ENCODE data around the gene NLK. TPM values are rescaled to one million over a fixed set of nuclear protein-coding genes. Genes with fewer than 3 reads are reported as not detected.

NLK gene
- total RNA-seq, 1 experiment from 2014 or later = 14.6 TPM

DNA sequence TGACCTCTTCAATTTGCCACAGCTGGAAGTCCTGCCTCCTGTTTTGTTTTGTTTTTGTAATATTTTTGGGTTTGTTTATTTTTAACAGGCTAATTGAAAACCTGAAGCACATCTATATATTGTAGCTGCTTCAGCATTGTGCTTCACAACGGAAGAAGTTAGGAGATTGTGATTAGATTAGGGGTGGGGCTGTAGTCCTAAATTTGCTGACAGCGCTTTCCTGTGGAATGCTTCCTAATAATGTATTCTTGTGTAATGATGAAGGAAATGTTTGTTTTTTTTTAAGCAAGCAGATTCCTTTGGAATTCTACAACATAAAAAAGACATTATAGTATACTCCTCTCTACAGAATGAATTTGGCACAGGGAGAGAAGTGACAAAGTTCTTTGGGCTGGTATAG is 70.1 kb downstream of the NLK start:
- peak overlapping the region; percentile 78 for H3K27ac Mint-ChIP-seq (ENCODE audit: low read depth, unreplicated experiment)
- no TSS peak for BruUV-seq (replicated peaks)
- peak overlapping the region; percentile 67 for H3K4me3 Mint-ChIP-seq (ENCODE audit: unreplicated experiment)
- peaks cover 10% of the 10 kb centered on the region for H3K9me3 Mint-ChIP-seq (ENCODE audit: unreplicated experiment)
- intact Hi-C loops (cut with micrococcal nuclease) = no loop called here
- H3K4me1 Mint-ChIP-seq (ENCODE audit: insufficient read depth, unreplicated experiment) = peaks cover 25% of the 10 kb centered on the region
- H3K27me3 Mint-ChIP-seq (ENCODE audit: insufficient read depth, unreplicated experiment) = no peaks in the 10 kb centered on the region
- POLR2A ChIA-PET = interaction anchor here (0.6 to 2.3 kb wide), 17 partner anchors 9 to 292 kb away, joined by 3 to 15 read pairs (median 3); no protein-coding TSS in a partner anchor
- no peaks in the 10 kb centered on the region for H3K36me3 Mint-ChIP-seq (ENCODE audit: insufficient read depth, unreplicated experiment)
- CTCF ChIA-PET = interaction anchor here (0.7 to 1.7 kb wide), 2 partner anchors 11 to 20 kb away, joined by 3 to 7 read pairs; no protein-coding TSS in a partner anchor
- DNase-seq (ENCODE audit: unreplicated experiment) = peak; percentile 19
- TF ChIP-seq, protein P1, sequence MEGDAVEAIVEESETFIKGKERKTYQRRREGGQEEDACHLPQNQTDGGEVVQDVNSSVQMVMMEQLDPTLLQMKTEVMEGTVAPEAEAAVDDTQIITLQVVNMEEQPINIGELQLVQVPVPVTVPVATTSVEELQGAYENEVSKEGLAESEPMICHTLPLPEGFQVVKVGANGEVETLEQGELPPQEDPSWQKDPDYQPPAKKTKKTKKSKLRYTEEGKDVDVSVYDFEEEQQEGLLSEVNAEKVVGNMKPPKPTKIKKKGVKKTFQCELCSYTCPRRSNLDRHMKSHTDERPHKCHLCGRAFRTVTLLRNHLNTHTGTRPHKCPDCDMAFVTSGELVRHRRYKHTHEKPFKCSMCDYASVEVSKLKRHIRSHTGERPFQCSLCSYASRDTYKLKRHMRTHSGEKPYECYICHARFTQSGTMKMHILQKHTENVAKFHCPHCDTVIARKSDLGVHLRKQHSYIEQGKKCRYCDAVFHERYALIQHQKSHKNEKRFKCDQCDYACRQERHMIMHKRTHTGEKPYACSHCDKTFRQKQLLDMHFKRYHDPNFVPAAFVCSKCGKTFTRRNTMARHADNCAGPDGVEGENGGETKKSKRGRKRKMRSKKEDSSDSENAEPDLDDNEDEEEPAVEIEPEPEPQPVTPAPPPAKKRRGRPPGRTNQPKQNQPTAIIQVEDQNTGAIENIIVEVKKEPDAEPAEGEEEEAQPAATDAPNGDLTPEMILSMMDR (IDR thresholded peaks at IDR 0.05; ENCODE audit: unreplicated experiment) = no peak

DNA sequence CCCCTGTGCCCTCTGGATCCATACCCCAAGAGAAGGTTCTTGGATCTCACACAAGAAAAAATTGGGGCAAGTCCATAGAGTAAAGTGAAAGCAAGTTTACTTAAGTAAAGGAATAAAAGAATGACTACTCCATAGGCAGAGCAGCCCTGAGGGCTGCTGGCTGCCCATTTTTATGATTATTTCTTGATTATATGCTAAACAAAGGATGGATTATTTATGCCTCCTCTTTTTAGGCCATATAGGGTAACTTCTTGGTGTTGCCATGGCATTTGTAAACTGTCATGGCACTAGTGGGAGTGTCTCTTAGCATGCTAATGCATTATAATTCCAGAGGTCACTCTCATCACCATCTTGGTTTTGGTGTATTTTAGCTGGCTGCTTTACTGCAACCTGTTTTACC is 70.8 kb downstream of the NLK start:
- TF ChIP-seq, protein P1 (IDR thresholded peaks at IDR 0.05; ENCODE audit: unreplicated experiment) = no peak
- no peak overlapping the region for H3K27ac Mint-ChIP-seq (ENCODE audit: low read depth, unreplicated experiment)
- no peaks in the 10 kb centered on the region for H3K36me3 Mint-ChIP-seq (ENCODE audit: insufficient read depth, unreplicated experiment)
- intact Hi-C loops (cut with micrococcal nuclease) = no loop called here
- CTCF ChIA-PET = no interaction called here
- no TSS peak for BruUV-seq (replicated peaks)
- H3K4me3 Mint-ChIP-seq (ENCODE audit: unreplicated experiment) = no peak overlapping the region
- H3K4me1 Mint-ChIP-seq (ENCODE audit: insufficient read depth, unreplicated experiment) = peaks cover 25% of the 10 kb centered on the region
- H3K27me3 Mint-ChIP-seq (ENCODE audit: insufficient read depth, unreplicated experiment) = no peaks in the 10 kb centered on the region
- H3K9me3 Mint-ChIP-seq (ENCODE audit: unreplicated experiment) = peaks cover 10% of the 10 kb centered on the region
- DNase-seq (ENCODE audit: unreplicated experiment) = no peak
- POLR2A ChIA-PET = interaction anchor here (0.9 to 2.3 kb wide), 9 partner anchors 8 to 292 kb away, joined by 3 to 9 read pairs (median 3); no protein-coding TSS in a partner anchor

DNA sequence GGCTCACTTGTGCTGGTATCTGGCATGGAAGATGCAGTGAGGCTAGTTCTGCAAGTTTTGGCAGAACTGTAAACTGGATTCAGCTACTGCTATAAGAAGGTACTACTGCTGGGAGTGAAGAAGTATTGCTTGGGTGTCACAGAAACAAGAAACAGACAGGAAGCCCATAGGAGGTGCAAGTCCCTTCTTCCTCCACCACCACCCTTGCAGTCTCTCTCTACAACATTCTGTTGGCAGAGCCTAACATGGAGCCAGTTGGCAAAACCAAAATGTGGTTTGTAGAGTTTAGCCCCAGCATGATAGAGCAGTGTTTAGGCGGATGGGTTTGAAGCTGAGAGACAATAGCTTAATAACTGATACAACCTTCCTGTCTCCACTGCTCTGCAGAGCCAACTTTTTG is 72.6 kb downstream of the NLK start:
- Mint-ChIP-seq H3K27me3 (ENCODE audit: insufficient read depth, unreplicated experiment) (no peaks in the 10 kb centered on the region), H3K4me3 (ENCODE audit: unreplicated experiment) (no peak overlapping the region), H3K9me3 (ENCODE audit: unreplicated experiment) (peaks cover 8% of the 10 kb centered on the region), H3K27ac (ENCODE audit: low read depth, unreplicated experiment) (no peak overlapping the region), H3K4me1 (ENCODE audit: insufficient read depth, unreplicated experiment) (peaks cover 25% of the 10 kb centered on the region), H3K36me3 (ENCODE audit: insufficient read depth, unreplicated experiment) (no peaks in the 10 kb centered on the region)
- BruUV-seq (replicated peaks) = no TSS peak
- POLR2A ChIA-PET = interaction anchor here (0.8 to 1.3 kb wide), 2 partner anchors 18 to 23 kb away, joined by 3 read pairs; no protein-coding TSS in a partner anchor
- intact Hi-C loops (cut with micrococcal nuclease) = no loop called here
- CTCF ChIA-PET = interaction anchor here (0.9 kb wide), 1 partner anchor 15 kb away, joined by 3 read pairs; no protein-coding TSS in a partner anchor
- no peak for DNase-seq (ENCODE audit: unreplicated experiment)
- TF ChIP-seq, protein P1 (IDR thresholded peaks at IDR 0.05; ENCODE audit: unreplicated experiment) = no peak

DNA sequence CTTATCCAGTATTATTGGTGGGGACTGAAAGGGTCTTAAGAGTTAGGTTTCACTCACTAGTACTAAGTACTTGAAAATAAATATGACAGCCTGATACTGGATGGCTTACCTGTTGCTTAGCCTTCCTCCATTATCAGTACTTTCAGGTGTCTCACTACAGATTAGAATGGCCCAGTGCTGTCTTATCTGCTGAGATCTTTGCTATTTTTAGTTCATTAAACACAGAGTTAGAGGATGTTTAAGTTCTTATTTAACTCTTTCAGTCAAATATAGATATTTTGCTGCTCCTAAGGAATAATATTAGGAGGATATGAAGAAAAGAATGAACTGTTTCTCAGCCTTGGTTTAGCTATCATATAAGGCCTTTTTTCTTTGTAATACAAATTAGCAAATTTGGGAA is 74.8 kb downstream of the NLK start:
- peaks cover 16% of the 10 kb centered on the region for H3K4me1 Mint-ChIP-seq (ENCODE audit: insufficient read depth, unreplicated experiment)
- H3K36me3 Mint-ChIP-seq (ENCODE audit: insufficient read depth, unreplicated experiment) = peaks cover 9% of the 10 kb centered on the region
- H3K9me3 Mint-ChIP-seq (ENCODE audit: unreplicated experiment) = no peaks in the 10 kb centered on the region
- TF ChIP-seq, protein P1 (IDR thresholded peaks at IDR 0.05; ENCODE audit: unreplicated experiment) = no peak
- BruUV-seq (replicated peaks) = no TSS peak
- no peak for DNase-seq (ENCODE audit: unreplicated experiment)
- H3K27me3 Mint-ChIP-seq (ENCODE audit: insufficient read depth, unreplicated experiment) = no peaks in the 10 kb centered on the region
- intact Hi-C loops (cut with micrococcal nuclease) = no loop called here
- ChIA-PET CTCF (no interaction called here), POLR2A (no interaction called here)
- H3K4me3 Mint-ChIP-seq (ENCODE audit: unreplicated experiment) = no peak overlapping the region
- no peak overlapping the region for H3K27ac Mint-ChIP-seq (ENCODE audit: low read depth, unreplicated experiment)

Measured in MCF 10A (cell line).